GM19468 (cell line): ENCODE results near the gene TBC1D22A.

Source experiments
- ATAC-seq: cut with Tn5 transposase; IDR thresholded peaks from one replicate; pipeline ENCODE4 v1.9.1; 2021; ENCODE audit warnings: mild to moderate bottlenecking, moderate library complexity, moderate number of reproducible peaks; ENCODE audit not compliant: unreplicated experiment; ENCODE audit errors: extremely low read depth

Gene TBC1D22A

GRCh38 chr22:47073075-47073474 lies 310.6 kb downstream of the TBC1D22A start:
- no peak for ATAC-seq

GRCh38 chr22:47074105-47074504 lies 311.7 kb downstream of the TBC1D22A start:
- ATAC-seq: no peak

GRCh38 chr22:47075568-47075967 lies 313.1 kb downstream of the TBC1D22A start:
- no peak for ATAC-seq

GRCh38 chr22:47076758-47077157 lies 314.3 kb downstream of the TBC1D22A start:
- no peak for ATAC-seq

GRCh38 chr22:47080100-47080499 lies 317.6 kb downstream of the TBC1D22A start:
- no peak for ATAC-seq

- ATAC-seq: no peak
These were observed 320.1 kb downstream of the TBC1D22A start for GRCh38 chr22:47082505-47082904.

- ATAC-seq: no peak
These were observed 321.0 kb downstream of the TBC1D22A start for GRCh38 chr22:47083379-47083986.

GRCh38 chr22:47084226-47084625 lies 321.8 kb downstream of the TBC1D22A start:
- no peak for ATAC-seq

- ATAC-seq: no peak
These were observed 324.3 kb downstream of the TBC1D22A start for GRCh38 chr22:47086596-47087248.

- no peak for ATAC-seq
These were observed 326.2 kb downstream of the TBC1D22A start for GRCh38 chr22:47088480-47089158.

- ATAC-seq: no peak
These were observed 326.9 kb downstream of the TBC1D22A start for GRCh38 chr22:47089374-47089773.

GRCh38 chr22:47089796-47090460 lies 327.5 kb downstream of the TBC1D22A start:
- ATAC-seq: no peak

GRCh38 chr22:47090591-47091245 lies 328.3 kb downstream of the TBC1D22A start:
- ATAC-seq: no peak

- ATAC-seq: no peak
These were observed 328.8 kb downstream of the TBC1D22A start for GRCh38 chr22:47091246-47091651.

GRCh38 chr22:47091921-47092700 lies 329.7 kb downstream of the TBC1D22A start:
- ATAC-seq: no peak

GRCh38 chr22:47092896-47093311 lies 330.5 kb downstream of the TBC1D22A start:
- ATAC-seq: no peak

GRCh38 chr22:47093720-47094119 lies 331.3 kb downstream of the TBC1D22A start:
- ATAC-seq: no peak

GRCh38 chr22:47094861-47095330 lies 332.4 kb downstream of the TBC1D22A start:
- no peak for ATAC-seq

GRCh38 chr22:47095395-47096122 lies 333.1 kb downstream of the TBC1D22A start:
- no peak for ATAC-seq
